ENCODE data around the gene WDR70. TPM values are rescaled to one million over a fixed set of nuclear protein-coding genes. Genes with fewer than 3 reads are reported as not detected.

WDR70 gene
- total and polyA plus RNA-seq, 7 donors = 8.4 to 36.4 (median 25.5) TPM

- Histone ChIP-seq H3K36me3 (no peaks in the 10 kb centered on the region), H3K4me1 (peaks cover 0 to 35% (median 21%) of the 10 kb centered on the region in 4 donors), H3K27ac (peak overlapping the region in 2 of 4 donors; percentile 25 to 58), H3K27me3 (no peaks in the 10 kb centered on the region), H3K9me3 (no peaks in the 10 kb centered on the region), H3K4me3 (no peak overlapping the region)
- intact Hi-C loops (cut with DNase I) = no loop called here
- TF ChIP-seq EP300 (IDR thresholded peaks at IDR 0.05) = no peak
- no peak for TF ChIP-seq POLR2AphosphoS5 (IDR thresholded peaks at IDR 0.05)
- no peak for TF ChIP-seq CTCF (IDR thresholded peaks at IDR 0.05)
- no peak for TF ChIP-seq POLR2A (IDR thresholded peaks at IDR 0.05)
- no peak for DNase-seq
- 94 to 95% methylated on average over 4 of the region's 4 CpGs for WGBS, 2 donors
These were observed 358.4 kb downstream of the WDR70 start for GRCh38 chr5:37737326-37738056.

GRCh38 chr5:37738057-37738691, 359.1 kb downstream of the WDR70 start:
- Histone ChIP-seq H3K4me1 (peaks cover 0 to 35% (median 21%) of the 10 kb centered on the region in 4 donors), H3K27me3 (no peaks in the 10 kb centered on the region), H3K27ac (peak overlapping the region in 3 of 4 donors; percentile 4 to 58 (median 25)), H3K9me3 (no peaks in the 10 kb centered on the region), H3K36me3 (no peaks in the 10 kb centered on the region), H3K4me3 (no peak overlapping the region)
- DNase-seq = no peak
- 55 to 57% methylated on average over 4 of the region's 4 CpGs for WGBS, 2 donors
- intact Hi-C loops (cut with DNase I) = no loop called here
- TF ChIP-seq CTCF (IDR thresholded peaks at IDR 0.05) = no peak
- TF ChIP-seq POLR2A (IDR thresholded peaks at IDR 0.05) = no peak
- no peak for TF ChIP-seq POLR2AphosphoS5 (IDR thresholded peaks at IDR 0.05)
- no peak for TF ChIP-seq EP300 (IDR thresholded peaks at IDR 0.05)

GRCh38 chr5:37738865-37739488, 359.9 kb downstream of the WDR70 start:
- WGBS, 2 donors = 82 to 85% methylated on average over 5 of the region's 5 CpGs
- TF ChIP-seq POLR2AphosphoS5 (IDR thresholded peaks at IDR 0.05) (no peak), POLR2A (IDR thresholded peaks at IDR 0.05) (no peak), CTCF (IDR thresholded peaks at IDR 0.05) (no peak), EP300 (IDR thresholded peaks at IDR 0.05) (no peak)
- intact Hi-C loops (cut with DNase I) = no loop called here

GRCh38 chr5:37739817-37740261, 360.7 kb downstream of the WDR70 start:
- Histone ChIP-seq H3K4me3 (no peak overlapping the region), H3K9me3 (no peaks in the 10 kb centered on the region), H3K36me3 (no peaks in the 10 kb centered on the region), H3K4me1 (peaks cover 0 to 35% (median 21%) of the 10 kb centered on the region in 4 donors), H3K27ac (peak overlapping the region in 1 of 4 donors; percentile 51), H3K27me3 (no peaks in the 10 kb centered on the region)
- intact Hi-C loops (cut with DNase I) = no loop called here
- no peak for TF ChIP-seq EP300 (IDR thresholded peaks at IDR 0.05)
- WGBS, 2 donors = 56 to 65% methylated on average over 2 of the region's 2 CpGs
- no peak for DNase-seq

More at GRCh38 chr5:37738865-37739488, 359.9 kb downstream of the WDR70 start:
- H3K4me1 ChIP-seq = peaks cover 0 to 35% (median 21%) of the 10 kb centered on the region in 4 donors
- no peaks in the 10 kb centered on the region for H3K27me3 ChIP-seq
- H3K36me3 ChIP-seq = no peaks in the 10 kb centered on the region
- no peak for DNase-seq
- no peaks in the 10 kb centered on the region for H3K9me3 ChIP-seq
- H3K27ac ChIP-seq = peak overlapping the region in 2 of 4 donors; percentile 4 to 25
- no peak overlapping the region for H3K4me3 ChIP-seq

All from sigmoid colon (tissue), 7 donors.